ENCODE data around the gene SULT2B1.

DNA sequence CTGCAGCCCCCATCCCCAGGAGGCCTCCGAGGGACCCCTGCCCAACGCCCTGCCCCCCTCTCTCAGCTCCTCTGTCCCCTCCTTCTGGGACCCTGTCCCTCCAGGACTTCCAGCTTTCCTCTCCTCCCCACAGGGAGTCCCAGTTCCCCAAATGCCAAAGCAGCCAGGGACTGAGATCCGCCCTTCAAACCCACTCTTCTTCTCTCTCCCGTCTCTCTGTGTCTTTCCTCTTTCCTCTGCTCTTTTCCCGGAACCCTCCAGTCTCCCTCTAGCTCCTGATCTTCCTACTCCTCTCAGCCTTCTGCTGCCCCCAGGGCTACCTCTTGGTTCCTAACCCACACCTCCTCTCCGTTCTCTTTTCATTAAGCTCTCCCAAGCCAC, 93.6 kb downstream of the SULT2B1 start:
- TF ChIP-seq EZH2phosphoT487 (IDR thresholded peaks at IDR 0.05; ENCODE audit: insufficient read depth, low read depth), result no peak
- TF ChIP-seq EZH2 (IDR thresholded peaks at IDR 0.05; ENCODE audit: insufficient read depth, poor library complexity, severe bottlenecking), result no peak
